ENCODE data around the gene SORCS1. TPM values are rescaled to one million over a fixed set of nuclear protein-coding genes. Genes with fewer than 3 reads are reported as not detected.

Gene SORCS1
- total RNA-seq, 6 experiments from 2014 or later, result 0.04 to 0.16 (median 0.09) TPM; not detected in 2

GRCh38 chr10:106609470-106610266 lies 554.8 kb downstream of the SORCS1 start:
- H3K27me3 ChIP-seq, result no peaks in the 10 kb centered on the region
- TF ChIP-seq POLR2A (IDR thresholded peaks at IDR 0.05), result no peak
- TF ChIP-seq, protein P1, sequence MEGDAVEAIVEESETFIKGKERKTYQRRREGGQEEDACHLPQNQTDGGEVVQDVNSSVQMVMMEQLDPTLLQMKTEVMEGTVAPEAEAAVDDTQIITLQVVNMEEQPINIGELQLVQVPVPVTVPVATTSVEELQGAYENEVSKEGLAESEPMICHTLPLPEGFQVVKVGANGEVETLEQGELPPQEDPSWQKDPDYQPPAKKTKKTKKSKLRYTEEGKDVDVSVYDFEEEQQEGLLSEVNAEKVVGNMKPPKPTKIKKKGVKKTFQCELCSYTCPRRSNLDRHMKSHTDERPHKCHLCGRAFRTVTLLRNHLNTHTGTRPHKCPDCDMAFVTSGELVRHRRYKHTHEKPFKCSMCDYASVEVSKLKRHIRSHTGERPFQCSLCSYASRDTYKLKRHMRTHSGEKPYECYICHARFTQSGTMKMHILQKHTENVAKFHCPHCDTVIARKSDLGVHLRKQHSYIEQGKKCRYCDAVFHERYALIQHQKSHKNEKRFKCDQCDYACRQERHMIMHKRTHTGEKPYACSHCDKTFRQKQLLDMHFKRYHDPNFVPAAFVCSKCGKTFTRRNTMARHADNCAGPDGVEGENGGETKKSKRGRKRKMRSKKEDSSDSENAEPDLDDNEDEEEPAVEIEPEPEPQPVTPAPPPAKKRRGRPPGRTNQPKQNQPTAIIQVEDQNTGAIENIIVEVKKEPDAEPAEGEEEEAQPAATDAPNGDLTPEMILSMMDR (IDR thresholded peaks at IDR 0.05), result no peak

GRCh38 chr10:106608066-106608465 lies 556.4 kb downstream of the SORCS1 start:
- TF ChIP-seq, protein P1 (IDR thresholded peaks at IDR 0.05), result no peak
- no peak for TF ChIP-seq POLR2A (IDR thresholded peaks at IDR 0.05)
- DNase-seq (no peak), ATAC-seq (no peak)
- intact Hi-C loops (cut with DNase I), result no loop called here
- H3K36me3 ChIP-seq, result no peaks in the 10 kb centered on the region
- WGBS (ENCODE audit: insufficient coverage, low coverage, low lambda C conversion rate, missing lambda C conversion rate), result 92% methylated on average over 1 of the region's 1 CpG
- H3K4me3 ChIP-seq, result no peak overlapping the region
- H3K4me1 ChIP-seq, result no peaks in the 10 kb centered on the region
- no peaks in the 10 kb centered on the region for H3K27me3 ChIP-seq
- no peaks in the 10 kb centered on the region for H3K9me3 ChIP-seq
- H3K27ac ChIP-seq, result no peak overlapping the region

More at GRCh38 chr10:106609470-106610266, 554.8 kb downstream of the SORCS1 start:
- H3K9me3 ChIP-seq, result no peaks in the 10 kb centered on the region
- intact Hi-C loops (cut with DNase I), result no loop called here
- H3K4me1 ChIP-seq, result no peaks in the 10 kb centered on the region
- ATAC-seq, result no peak
- H3K27ac ChIP-seq, result no peak overlapping the region
- H3K4me3 ChIP-seq, result no peak overlapping the region
- DNase-seq, result no peak
- H3K36me3 ChIP-seq, result no peaks in the 10 kb centered on the region
- 35% methylated on average over 2 of the region's 3 CpGs for WGBS (ENCODE audit: insufficient coverage, low coverage, low lambda C conversion rate, missing lambda C conversion rate)

DNA sequence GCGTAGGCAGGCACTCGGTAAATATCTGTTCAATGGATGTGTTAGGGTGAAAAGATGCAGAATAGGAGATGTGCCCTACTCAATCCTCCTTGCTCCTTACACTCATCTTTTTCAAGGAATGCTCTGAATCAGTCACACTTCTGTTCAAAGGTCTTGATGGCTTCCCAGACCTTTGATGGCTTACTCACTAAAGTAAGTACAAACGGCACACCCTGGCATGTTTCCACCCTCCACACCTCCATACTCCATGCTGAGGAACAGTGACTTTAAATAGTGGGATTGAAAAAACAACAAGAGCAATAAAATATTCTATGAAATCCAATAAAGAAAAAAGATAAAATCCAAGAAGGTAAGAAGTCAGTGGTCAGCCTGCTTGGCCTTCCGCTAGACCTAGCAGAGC lies 569.2 kb downstream of the SORCS1 start:
- H3K9me3 ChIP-seq, result no peaks in the 10 kb centered on the region
- H3K27me3 ChIP-seq, result no peaks in the 10 kb centered on the region
- TF ChIP-seq POLR2A (IDR thresholded peaks at IDR 0.05), result no peak
- TF ChIP-seq, protein P1 (IDR thresholded peaks at IDR 0.05), result no peak
- ATAC-seq (no peak), DNase-seq (no peak)
- intact Hi-C loops (cut with DNase I), result no loop called here
- no peak overlapping the region for H3K4me3 ChIP-seq
- no peak overlapping the region for H3K27ac ChIP-seq
- H3K4me1 ChIP-seq, result no peaks in the 10 kb centered on the region
- H3K36me3 ChIP-seq, result no peaks in the 10 kb centered on the region
- 69% methylated on average over 2 of the region's 4 CpGs for WGBS (ENCODE audit: insufficient coverage, low coverage, low lambda C conversion rate, missing lambda C conversion rate)

GRCh38 chr10:106593876-106594275 lies 570.6 kb downstream of the SORCS1 start:
- no peak for DNase-seq
- no peak for ATAC-seq
- no peak overlapping the region for H3K4me3 ChIP-seq
- H3K27me3 ChIP-seq, result no peaks in the 10 kb centered on the region
- H3K9me3 ChIP-seq, result no peaks in the 10 kb centered on the region
- H3K27ac ChIP-seq, result no peak overlapping the region
- no peaks in the 10 kb centered on the region for H3K36me3 ChIP-seq
- no peaks in the 10 kb centered on the region for H3K4me1 ChIP-seq
- WGBS (ENCODE audit: insufficient coverage, low coverage, low lambda C conversion rate, missing lambda C conversion rate), result 86% methylated on average over 1 of the region's 1 CpG
- intact Hi-C loops (cut with DNase I), result no loop called here
- TF ChIP-seq, protein P1 (IDR thresholded peaks at IDR 0.05), result no peak
- no peak for TF ChIP-seq POLR2A (IDR thresholded peaks at IDR 0.05)

Measured in right lobe of liver (tissue), 6 donors.